NB4 (cell line): ENCODE data around the gene SUGP2.

Source experiments
- CTCF ChIP-seq: IDR thresholded peaks from one replicate; pipeline ENCODE4 v1.5.1; 2012; ENCODE audit warnings: low read depth, low read length
- MYC ChIP-seq: IDR thresholded peaks from 2 replicates; pipeline ENCODE4 v1.6.1; 2011; ENCODE audit warnings: low read depth, low read length
- POLR2A ChIP-seq: IDR thresholded peaks from 2 replicates; pipeline ENCODE4 v1.6.1; 2011; ENCODE audit warnings: mild to moderate bottlenecking; ENCODE audit not compliant: insufficient read length; ENCODE audit errors: extremely low read depth

- TF ChIP-seq POLR2A, result no peak
- no peak for TF ChIP-seq CTCF
- TF ChIP-seq MYC, result no peak
Observed at GRCh38 chr19:18941628-18942354, 91.5 kb downstream of the SUGP2 start.
